SJSA1 (cell line): Measurements from ENCODE around the gene LYPLA2. TPM values are rescaled to one million over a fixed set of nuclear protein-coding genes. Genes with fewer than 3 reads are reported as not detected.

ENCODE experiments used
- total RNA-seq: library from RNA; depleted of rRNA; stranded (reverse); fragments of >200 nt; shearing (Covaris generic); gene quantifications from 2 replicates; pipeline ENCODE4 v1.2.3, GENCODE V29; 2014; rRNA removed

Gene LYPLA2
- total RNA-seq, 1 experiment from 2014 or later: 46.6 TPM

Other genes starting within 250 kb of the LYPLA2 start
- gene ID3, start 231.6 kb upstream of the LYPLA2 start, total RNA-seq: 400 and 615 TPM in 2 replicates
- gene RPL11, start 99.3 kb upstream of the LYPLA2 start, total RNA-seq: 1,018 and 1,165 TPM in 2 replicates
- gene ELOA, start 47.7 kb upstream of the LYPLA2 start, total RNA-seq: 46.0 and 63.4 TPM in 2 replicates
- gene PITHD1, start 12.7 kb upstream of the LYPLA2 start, total RNA-seq: 105 and 112 TPM in 2 replicates
- 31.5 and 55.4 TPM in 2 replicates for gene GALE, start 9.6 kb downstream of the LYPLA2 start, total RNA-seq
- 24.0 and 35.9 TPM in 2 replicates for gene HMGCL, start 34.3 kb downstream of the LYPLA2 start, total RNA-seq
- gene FUCA1, start 77.1 kb downstream of the LYPLA2 start, total RNA-seq: 2.3 and 3.9 TPM in 2 replicates
- gene CNR2, start 122.2 kb downstream of the LYPLA2 start, total RNA-seq: 0.08 TPM in 1 of 2 replicates, not detected in the other
- 123 and 145 TPM in 2 replicates for gene PNRC2, start 168.7 kb downstream of the LYPLA2 start, total RNA-seq
- 145 and 147 TPM in 2 replicates for gene SRSF10, start 189.2 kb downstream of the LYPLA2 start, total RNA-seq